ENCODE results near the gene ADD2.
A peak's percentile ranks its signal among the peaks of the same experiment; 100 is the strongest.
"Not testable (repeated sequence)": the region's sequence is repeated elsewhere in the genome, so short reads cannot be mapped to it uniquely, and the experiment has no call there.

Gene ADD2, protein sequence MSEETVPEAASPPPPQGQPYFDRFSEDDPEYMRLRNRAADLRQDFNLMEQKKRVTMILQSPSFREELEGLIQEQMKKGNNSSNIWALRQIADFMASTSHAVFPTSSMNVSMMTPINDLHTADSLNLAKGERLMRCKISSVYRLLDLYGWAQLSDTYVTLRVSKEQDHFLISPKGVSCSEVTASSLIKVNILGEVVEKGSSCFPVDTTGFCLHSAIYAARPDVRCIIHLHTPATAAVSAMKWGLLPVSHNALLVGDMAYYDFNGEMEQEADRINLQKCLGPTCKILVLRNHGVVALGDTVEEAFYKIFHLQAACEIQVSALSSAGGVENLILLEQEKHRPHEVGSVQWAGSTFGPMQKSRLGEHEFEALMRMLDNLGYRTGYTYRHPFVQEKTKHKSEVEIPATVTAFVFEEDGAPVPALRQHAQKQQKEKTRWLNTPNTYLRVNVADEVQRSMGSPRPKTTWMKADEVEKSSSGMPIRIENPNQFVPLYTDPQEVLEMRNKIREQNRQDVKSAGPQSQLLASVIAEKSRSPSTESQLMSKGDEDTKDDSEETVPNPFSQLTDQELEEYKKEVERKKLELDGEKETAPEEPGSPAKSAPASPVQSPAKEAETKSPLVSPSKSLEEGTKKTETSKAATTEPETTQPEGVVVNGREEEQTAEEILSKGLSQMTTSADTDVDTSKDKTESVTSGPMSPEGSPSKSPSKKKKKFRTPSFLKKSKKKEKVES

DNA sequence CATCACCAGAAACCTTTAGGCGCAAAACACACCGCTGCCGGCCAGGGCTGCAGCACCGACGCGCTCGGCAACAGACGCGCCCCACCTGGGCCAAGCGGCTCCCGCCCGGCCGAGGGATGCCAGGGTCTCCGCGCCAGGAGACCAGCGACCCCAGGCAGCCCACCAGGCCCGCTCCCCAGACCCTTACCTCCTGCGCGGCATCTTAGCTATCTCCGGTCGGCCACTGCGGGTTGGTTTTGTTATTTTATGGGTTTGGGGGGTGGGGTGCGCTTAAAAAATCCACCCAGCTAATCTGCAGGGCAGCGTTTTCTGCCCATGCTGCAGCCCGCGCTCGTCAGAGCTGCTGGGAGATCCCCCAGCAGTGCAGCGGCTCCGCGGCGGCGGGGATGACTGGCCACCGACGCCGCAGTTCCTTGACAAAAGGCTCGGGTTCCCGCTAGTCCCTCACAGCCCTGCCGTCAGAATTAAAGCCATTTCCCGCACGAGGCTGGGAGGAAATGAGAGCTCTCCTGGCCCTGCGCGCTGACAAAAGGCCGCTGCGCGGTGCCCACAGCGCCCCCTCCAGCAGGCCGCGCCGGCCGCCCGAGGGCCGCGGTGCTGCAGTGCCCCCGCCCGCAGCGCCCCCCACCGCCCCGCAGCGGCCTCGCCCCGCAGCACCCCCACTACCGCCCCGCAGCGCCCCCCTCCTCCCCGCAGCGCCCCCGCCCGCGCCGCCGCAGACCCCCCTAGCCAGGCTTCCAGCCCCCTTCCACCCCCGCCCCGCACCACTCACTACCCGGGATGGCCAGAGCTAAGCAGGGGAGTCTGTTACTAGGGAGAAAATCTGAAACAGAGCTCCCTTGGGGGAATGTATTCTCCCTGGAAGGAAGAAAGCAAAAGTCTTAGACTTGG, at the start of gene ADD2:
Gene ADD2, minus strand, starts transcription at position 502 of the 891 bp plus-strand sequence. CDS start 61,792 bp downstream, outside the sequence.
- DNase-seq (ENCODE audit: low spot score), result peak; percentile 9

DNA sequence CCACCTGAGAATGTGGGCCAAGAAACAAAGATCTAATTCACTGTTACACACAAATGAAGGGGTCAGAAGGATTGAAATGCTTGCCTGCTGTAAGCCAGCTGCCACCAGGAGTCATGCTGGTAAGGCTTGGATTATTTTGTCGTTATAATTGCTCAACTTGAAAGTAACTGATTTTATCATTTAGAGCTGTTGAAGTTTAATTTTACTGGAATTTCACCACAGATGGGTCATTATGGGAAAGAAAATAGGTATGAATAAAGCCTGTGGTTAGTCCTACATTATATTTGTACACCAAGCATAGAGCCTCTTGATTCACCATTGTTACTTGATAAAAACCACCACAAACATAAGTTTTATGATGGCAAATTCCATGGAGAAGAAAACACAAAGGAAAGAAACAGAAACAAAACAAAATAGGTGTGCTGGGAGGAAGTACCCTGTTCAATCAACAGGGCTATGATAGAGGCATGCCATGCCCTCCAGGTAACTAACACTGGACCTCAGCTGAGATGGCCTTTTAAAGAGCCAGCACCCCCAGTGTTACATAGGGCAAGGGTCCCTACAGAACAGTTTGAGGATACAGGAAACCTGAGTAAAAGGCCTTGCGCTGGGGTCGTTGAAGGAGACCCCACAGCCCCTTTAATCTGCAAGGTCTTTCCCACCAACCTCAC, 49.4 kb upstream of the ADD2 start:
- no peak for DNase-seq (ENCODE audit: low spot score)

DNA sequence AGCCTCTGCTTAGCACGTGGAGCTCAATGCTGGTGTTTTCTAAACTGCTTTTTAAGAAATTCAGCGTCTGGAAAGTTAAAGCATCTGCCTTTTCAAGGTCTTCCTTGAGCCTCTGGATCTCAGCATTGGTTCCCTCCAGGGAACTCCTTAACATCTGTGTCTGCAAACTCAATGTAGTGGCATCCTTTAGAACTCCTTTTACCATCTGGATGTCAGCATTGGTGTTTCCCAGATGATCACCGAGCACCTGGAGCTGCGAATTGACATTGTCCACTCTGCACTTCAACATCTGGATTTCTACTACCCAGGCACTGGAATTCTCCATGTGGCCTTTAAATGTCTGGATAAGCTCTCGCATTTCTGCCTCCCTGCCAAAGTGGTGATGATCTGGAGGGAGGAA, 48.7 kb upstream of the ADD2 start:
- no peak for DNase-seq (ENCODE audit: low spot score)

DNA sequence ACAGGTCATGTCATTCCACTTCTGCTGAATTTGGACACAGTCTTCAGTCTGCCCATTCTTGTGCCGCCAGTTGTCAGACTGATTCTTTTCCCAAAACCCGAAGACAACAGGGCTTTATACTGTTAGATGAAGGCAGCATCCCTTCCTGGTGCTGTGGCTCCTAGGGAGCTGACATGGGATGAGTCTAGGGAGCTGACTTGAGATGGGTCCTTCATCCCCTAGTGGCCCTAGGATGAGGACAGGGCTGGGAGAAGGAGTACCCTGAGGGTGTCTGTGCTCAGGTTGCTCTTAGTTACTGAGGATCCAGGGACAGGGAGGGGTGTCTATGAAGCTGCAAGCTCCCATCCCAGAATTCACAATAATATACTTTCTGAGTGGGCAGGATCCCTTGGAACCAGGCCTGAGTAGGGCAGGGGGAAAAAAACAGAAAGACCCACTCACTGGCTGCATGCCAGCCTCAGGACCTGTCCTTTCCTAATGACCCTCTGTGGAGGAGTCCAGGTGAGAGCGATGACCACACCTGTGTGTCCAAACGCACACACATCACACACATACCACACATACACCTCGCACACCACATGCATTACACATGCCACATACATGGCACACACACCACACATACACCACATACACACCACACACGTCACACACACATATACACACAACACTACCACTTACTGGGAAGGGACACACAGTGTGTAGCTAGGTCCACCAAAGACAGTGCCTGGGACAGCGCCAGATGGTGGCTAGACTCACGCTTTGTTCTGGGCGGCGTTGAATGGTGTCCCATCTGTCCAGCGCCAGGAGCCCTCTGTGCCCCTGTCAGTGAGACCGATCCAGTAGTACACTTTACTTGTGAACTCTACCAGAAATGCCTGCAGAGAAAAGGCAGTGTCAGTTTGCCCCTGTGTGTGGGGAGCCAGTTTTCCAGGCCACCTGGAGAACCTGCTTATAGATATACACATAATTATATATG, 41.3 kb upstream of the ADD2 start:
- no peak for DNase-seq (ENCODE audit: low spot score)

DNA sequence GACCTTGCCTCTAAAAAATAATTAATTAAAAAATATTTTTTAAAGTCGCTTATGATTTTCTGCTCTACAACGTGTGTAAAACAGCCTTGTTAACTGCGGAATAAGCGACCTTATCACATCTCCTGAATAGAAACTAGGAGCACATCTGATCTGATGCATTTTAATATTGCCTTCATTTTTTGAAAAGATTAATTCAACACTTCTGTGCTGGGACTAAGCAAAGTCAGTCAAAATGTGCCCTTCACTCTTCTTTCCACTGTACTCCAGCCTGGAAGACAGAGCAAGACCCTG, 39.8 kb upstream of the ADD2 start:
- no peak for DNase-seq (ENCODE audit: low spot score)

DNA sequence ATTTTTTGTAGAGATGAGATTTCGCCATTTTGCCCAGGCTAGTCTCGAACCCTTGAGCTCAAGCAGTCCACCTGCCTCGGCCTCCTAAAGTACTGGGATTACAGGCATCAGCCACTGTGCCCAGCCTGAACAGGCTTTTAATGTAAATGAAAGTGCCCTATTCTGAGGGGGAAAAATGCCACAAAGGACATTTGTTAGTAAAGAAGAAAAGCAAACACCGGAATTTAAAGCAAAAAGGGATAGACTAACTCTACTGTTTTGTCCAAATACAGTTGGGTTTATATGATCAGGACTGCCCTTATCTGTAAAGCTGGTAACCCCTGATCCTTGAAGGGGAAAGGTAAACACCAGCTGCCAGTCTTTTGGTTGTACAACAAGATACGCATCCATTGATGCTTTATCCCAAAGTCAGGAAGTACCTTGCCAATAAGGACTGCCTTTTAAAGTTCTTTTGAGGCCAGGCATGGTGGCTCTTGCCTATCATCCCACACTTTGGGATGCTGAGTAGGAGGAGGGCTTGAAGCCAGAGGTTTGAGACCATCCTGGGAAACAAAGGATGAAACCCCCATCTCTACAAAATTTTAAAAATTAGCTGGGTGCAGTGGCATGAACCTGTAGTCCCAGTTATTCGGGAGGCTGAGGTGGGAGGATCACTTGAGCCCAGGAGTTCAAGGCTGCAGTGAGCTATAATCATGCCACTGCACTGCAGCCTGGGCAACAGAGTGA, 39.3 kb upstream of the ADD2 start:
- no peak for DNase-seq (ENCODE audit: low spot score)

DNA sequence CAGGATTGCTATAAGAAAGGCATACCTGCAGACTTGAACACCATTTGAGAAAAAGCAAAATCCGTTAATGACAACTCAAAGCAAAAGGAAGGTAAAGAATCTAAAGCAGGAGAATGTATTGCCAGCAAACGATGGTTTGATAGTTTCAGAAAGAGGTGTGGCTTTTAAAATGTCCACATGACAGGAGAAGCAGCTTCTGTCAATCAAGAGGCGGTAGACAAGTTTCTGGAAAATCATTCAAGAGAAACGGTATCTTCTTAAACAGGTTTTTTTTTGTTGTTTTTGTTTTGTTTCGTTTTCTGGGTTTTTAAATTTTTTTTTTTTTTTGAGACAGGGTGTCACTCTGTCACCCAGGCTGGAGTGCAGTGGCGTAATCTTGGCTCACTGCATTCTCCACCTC, 38.6 kb upstream of the ADD2 start:
- DNase-seq (ENCODE audit: low spot score), result no peak

DNA sequence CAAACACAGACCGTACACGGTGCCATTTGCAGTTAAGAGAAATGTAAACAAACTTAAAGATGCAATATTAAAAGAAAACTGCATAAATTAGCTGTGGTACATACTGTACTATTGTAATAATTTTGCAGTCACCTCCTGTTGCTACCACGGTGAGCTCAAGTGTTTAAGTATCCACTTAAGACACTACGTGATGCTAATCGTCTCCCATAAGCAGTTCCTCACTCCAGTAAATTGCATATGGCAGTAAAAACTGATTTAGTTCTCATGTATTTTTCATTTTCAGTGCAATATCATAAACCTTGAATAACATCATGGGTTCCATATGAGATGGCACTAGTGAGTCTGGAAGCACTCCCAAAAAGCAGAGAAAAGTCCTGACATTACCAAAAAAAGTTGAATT, 38.0 kb upstream of the ADD2 start:
- no peak for DNase-seq (ENCODE audit: low spot score)

DNA sequence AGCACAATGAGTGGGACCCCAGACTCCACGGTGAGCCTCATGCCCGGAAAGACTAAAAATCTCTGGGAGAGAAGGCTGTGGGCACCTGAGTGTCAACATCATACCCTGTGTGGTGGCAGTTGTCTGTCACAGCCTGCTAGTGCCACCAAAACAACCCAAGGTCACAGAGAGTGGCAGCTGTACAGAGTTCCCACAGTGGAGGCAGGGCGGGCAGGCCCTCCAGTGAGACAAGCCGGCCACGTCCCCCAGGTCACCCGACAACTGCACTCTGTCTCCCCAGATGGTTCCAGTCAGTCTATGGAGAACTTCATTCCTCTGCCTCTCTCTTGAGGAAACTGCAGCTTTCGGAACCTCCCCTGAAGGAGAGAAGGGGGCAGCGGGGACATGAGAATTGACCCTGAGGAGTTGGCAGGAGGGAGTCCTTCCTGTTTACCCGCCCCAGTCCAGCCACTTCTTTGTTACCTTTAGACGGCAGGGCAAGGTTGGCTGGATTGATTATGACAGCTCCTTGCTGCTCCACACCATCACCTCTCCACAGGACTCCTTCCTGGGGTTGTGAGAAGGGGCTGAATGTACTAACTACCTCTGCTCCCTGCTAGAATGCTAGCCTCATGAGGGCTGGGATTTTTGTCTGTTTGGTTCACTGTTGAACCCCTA, 33.7 kb upstream of the ADD2 start:
- no peak for DNase-seq (ENCODE audit: low spot score)

DNA sequence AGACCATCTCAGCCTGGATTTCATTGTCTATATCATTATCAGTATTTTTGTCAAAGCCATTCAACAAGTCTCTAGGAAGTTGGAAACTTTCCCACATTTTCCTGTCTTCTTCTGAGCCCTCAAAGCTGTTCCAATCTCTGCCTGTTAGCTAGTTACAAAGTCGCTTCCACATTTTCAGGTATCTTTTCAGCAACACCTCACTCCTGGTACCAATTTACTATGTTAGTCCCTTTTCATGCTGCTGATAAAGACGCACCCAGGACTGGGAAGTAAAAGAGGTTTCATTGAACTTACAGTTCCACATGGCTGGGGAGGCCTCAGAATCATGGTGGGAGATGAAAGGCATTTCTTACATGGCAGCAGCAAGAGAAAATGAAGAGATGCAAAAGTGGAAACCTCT, 31.7 kb upstream of the ADD2 start:
- no peak for DNase-seq (ENCODE audit: low spot score)

DNA sequence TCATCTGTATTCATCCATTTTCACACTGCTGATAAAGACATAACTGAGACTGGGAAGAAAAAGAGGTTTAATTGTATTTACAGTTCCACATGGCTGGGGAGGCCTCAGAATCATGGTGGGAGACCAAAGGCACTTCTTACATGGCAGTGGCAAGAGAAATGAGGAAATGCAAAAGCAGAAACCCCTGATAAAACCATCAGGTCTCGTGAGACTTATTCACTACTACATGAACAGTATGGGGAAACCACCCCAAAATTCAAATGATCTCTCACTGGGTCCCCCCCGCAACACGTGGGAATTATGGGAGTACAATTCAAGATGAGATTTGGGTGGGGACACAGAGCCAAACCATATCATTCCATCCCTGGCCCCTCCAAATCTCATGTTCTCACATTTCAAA, 30.0 kb upstream of the ADD2 start:
- not testable (repeated sequence) for DNase-seq (ENCODE audit: low spot score)

DNA sequence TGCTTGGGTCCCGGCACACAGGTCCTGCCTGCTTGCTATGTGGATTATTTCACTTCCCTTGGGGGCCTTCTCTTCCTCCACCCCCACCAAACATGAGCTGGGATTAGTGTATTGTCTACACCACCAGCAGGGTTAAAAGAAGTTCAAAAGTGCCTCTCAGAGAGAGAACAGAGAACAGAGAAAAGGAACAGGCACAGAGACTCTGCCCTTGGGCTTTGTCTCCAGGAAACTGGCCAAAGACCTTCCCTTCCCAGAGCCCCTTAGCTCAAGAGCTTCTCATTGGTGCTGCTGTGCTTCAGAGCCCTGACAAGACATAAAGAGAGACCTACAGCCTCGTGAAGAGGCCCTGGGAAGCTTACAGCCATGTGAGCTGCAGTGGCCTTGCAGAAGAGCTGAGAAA, 29.5 kb upstream of the ADD2 start:
- no peak for DNase-seq (ENCODE audit: low spot score)

DNA sequence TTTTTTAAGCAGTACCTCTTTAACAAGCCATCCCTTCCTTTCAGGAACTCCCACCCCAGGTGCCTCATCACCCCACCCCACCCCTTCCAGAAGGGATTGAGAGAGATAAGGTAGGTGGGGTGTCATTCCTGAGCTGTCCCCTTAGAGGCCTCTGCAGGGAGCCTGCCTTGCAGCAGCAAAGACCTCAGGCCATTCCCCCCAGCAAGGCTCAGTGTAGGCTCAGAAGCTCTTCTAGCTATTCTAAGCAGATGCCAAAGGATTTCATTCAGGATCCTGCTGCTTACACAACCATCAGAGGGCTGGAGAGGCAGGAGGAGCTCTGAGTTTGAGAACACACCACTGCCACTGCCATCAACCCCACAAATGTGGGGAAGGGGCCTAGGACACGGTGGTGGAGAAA, 28.3 kb upstream of the ADD2 start:
- DNase-seq (ENCODE audit: low spot score), result no peak

DNA sequence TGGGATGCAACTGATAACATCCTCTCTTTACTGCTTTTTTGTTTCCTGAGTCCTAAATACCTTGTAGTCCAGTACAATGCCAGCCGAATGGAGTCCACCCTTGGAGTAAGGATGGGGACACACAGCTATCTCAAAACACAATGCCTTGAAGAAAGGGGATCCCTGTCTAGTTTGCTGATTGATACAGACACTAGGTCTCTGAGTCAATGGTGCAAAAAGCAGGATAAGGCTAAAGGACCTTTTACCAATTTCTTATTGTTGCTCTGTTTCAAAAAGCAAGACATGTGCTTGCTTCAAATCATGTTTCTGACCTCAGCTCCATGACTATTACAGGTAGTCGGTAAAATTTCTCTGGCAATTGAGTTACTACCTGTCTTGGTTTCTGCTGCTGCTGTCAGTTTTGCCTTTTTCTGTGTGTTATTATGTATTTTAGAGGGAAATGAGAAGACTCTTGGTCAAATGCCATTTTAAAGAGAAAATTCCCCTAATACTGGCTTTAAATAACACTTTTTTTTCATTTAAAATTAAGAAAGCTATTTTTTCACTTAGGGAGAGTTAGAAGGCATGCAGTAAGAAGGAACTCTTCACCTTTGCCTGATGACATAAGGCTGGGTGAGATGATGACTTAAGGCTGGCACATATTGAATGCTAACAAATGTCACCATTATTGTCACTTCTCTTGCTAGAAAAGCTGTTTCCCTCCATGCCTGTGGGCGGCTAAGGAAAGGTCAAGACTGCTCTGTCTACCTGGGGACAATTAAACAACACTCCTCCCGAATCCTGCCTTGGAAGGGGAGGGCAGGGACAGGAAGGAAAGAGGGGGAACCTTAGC, 27.4 kb upstream of the ADD2 start:
- no peak for DNase-seq (ENCODE audit: low spot score)

DNA sequence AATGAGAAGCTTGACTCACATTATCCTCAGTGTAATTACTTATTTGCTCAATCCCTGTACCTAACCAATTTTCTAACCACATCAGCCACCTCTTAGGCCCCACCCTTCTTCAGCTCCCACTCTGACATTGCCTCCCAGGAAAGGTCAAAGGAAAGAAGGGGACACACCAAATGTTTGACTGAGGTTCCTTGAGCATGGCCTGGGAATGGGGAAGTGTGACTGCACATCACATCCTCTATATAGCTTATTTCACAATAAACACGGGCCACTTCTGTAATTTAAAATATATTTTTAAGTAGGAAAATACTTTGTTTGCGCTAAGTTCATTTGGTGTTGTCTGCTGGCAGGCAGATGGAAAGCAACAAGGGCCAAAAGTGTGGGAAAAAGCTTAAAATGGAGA, 25.4 kb upstream of the ADD2 start:
- DNase-seq (ENCODE audit: low spot score), result no peak

DNA sequence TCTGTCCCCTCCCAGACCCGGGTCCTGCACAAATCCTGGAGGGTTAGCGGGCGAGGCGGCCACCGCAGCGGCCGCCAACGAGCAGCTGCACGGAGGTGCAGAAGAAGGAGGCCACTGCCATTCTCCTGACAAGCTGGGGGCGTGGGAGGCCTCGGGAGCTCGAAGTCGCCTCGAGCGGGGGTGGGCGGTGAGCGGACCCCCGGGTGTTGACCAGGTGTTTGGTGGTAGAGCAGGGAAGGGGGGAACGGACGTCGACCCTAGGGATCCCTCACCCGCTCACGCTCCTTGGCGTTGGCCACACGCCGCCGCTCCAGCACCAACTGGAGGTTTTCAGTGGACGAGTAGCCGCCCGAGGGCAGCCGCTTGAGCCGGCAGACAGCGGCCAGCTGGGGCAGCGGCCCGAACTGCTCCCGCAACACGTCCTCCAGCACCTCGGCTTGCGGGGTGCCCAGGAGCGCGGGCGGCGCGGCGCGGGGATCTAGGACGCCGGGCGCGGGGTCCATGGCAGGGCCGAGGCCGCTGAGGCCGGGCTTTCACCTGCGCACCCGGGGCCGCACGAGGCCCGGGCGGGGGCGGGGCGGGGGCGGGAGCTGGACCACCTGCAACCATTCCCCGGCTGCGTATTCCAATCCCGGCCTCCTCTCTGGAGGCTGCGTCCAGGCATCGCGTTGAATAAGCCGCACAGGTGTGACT, 22.3 kb upstream of the ADD2 start, which contains the start of gene FIGLA:
Gene FIGLA, minus strand, starts transcription at position 508 of the 693 bp plus-strand sequence. Its CDS starts 5 bp downstream, at position 503.
- no peak for DNase-seq (ENCODE audit: low spot score)

DNA sequence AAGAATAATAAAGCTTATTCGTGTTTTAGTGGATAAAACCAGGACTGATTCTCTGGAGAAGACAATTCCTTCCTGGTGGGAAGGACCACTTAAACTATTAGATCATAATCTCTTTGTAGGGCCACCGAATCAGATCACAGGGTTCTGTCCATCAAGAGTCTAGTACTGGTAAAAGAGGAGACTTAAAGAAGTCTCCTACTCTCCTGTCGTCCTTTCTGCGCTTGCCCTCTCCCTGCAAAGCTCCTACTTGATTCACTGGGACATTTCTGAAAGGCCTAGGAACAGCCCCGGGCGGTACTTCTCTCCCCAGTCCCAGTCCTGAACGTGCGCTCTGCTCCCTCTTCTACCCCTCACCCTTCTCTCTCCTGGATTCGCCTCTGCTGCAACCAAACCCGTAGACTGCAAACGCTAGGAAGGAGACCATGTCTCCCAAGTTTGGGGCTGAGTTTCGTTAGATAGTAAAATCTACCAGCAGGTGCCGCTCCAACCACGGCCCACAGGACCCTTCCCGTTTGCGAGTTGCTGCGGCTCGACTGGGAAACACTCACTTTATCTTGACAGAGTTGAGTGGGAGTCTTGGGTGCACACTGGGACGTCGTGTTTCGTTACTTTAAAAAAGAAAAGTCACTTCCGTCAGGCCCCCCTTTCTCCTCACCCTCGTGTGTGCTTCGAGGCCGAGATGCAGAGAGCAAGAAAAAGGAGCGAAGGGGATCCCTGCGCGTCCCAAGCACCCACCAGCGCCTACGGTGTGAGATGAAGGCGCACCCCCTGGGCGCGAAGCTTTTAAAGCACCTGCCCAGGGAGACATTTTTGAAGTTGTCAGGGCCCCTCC, 21.5 kb upstream of the ADD2 start:
- peak; percentile 56 for DNase-seq (ENCODE audit: low spot score)

Measured in CD4-positive, alpha-beta T cell treated with Interleukin-15 for 4 hours (primary cell).